Heart left ventricle (tissue), 16 donors: ENCODE results near the gene TMEM217. TPM values are rescaled to one million over a fixed set of nuclear protein-coding genes. Genes with fewer than 3 reads are reported as not detected.

Experiments used
- ATAC-seq, 4 donors: fragments of 200-7000 bp; cut with Tn5 transposase; one replicate each; pipeline ENCODE4 v1.9.1; 2020 to 2022; ENCODE audit warnings: moderate library complexity in 4 of 4, mild to moderate bottlenecking in 3 of 4, moderate number of reproducible peaks in 1 of 4
- DNase-seq, 5 donors: peaks; one replicate each; pipeline ENCODE4 v3.0.0-alpha.2; 2020
- H3K27ac ChIP-seq, 12 donors: fragments of 200-600 bp; sonication (generic) in 4 of 12; one replicate each; pipeline versions ENCODE4 v1.5.0 to v1.8.0; 2016 to 2022; ENCODE audit warnings: mild to moderate bottlenecking in 2 of 12
- H3K27me3 ChIP-seq, 9 donors: fragments of 200-600 bp; sonication (generic) in 2 of 9; one replicate each; pipeline versions ENCODE4 v1.5.1 to v1.8.0; 2016 to 2022; ENCODE audit warnings: mild to moderate bottlenecking in 3 of 9
- H3K36me3 ChIP-seq, 9 donors: fragments of 200-600 bp; sonication (generic) in 2 of 9; one replicate each; pipeline versions ENCODE4 v1.5.0 to v1.8.0; 2018 to 2022; ENCODE audit warnings: mild to moderate bottlenecking in 2 of 9
- H3K4me1 ChIP-seq, 12 donors: fragments of 200-600 bp; sonication (generic) in 4 of 12; one replicate each; pipeline versions ENCODE4 v1.5.0 to v1.8.0; 2016 to 2022; ENCODE audit warnings: mild to moderate bottlenecking in 3 of 12
- H3K4me3 ChIP-seq, 12 donors: fragments of 200-600 bp; sonication (generic) in 4 of 12; one replicate each; pipeline versions ENCODE4 v1.5.0 to v1.8.0; 2017 to 2022; ENCODE audit warnings: mild to moderate bottlenecking in 9 of 12, moderate library complexity in 4 of 12
- H3K9me3 ChIP-seq, 12 donors: fragments of 200-600 bp; sonication (generic) in 4 of 12; one replicate each; pipeline versions ENCODE4 v1.5.0 to v1.8.0; 2016 to 2022; ENCODE audit warnings: mild to moderate bottlenecking in 1 of 12
- CTCF ChIP-seq, 12 donors: fragments of 200-600 bp; sonication (generic) in 4 of 12; IDR thresholded peaks; one replicate each; pipeline versions ENCODE4 v1.5.0 to v1.8.0; 2018 to 2022; ENCODE audit warnings: antibody characterized with exemption in 12 of 12, mild to moderate bottlenecking in 5 of 12
- POLR2A ChIP-seq, 2 donors: fragments of 450-650 bp; IDR thresholded peaks; one replicate each; pipeline ENCODE4 v1.6.1; 2017; ENCODE audit warnings: antibody characterized with exemption in 2 of 2, mild to moderate bottlenecking in 2 of 2, moderate library complexity in 2 of 2
- WGBS, 4 donors: extraction: QIAGEN DNeasy Blood & Tissue Kit in 2 of 4; methylation state at CpG; one replicate each; pipeline versions ENCODE4 v1.1.5 to v1.1.7; 2013 to 2018; 5-methylcytosine and 5-hydroxymethylcytosine counted together
- intact Hi-C, 10 donors: fragments of 100-400 bp; cut with DNase I; formaldehyde crosslinking; loops; one replicate each; pipeline versions ENCODE4 v1.11.1 to v1.14.2; 2022
- polyA plus RNA-seq, 2 donors: library from polyadenylated mRNA; stranded (reverse); fragments of 200-250 nt; gene quantifications; one replicate each; pipeline ENCODE4 v1.2.3, GENCODE V29; 2013
- total RNA-seq, 9 donors: library from RNA; depleted of rRNA in 2 of 9; stranded (reverse); fragments of >200 nt in 2 of 9; fragmentation: NEBNext Ultra II Directional in 3 of 9; extraction: Animal tissue kit (Norgen Biotek cat#: 25700) in 3 of 9; gene quantifications; one replicate each; pipeline versions ENCODE4 v1.1.0 to v1.2.4, GENCODE V29; 2016 to 2023
- donor health status: ischemic (EF 13 %, LVEDD 7.1; RV severe dilation, severe dysfunction).
- donor health status: healthy with polysubstance abuse.
- donor health status: DM: no; HTN: yes; CAD: no.
- donor health status: DM: no; HTN: no; CAD: no.
- donor health status: ischemic (EF 25% LVEDD 6.9; RV normal size, moderate dysfunction).
- donor health status: ischemic (EF 25% LVEDD 5.7; RV mildly dilated, moderate dysfunction).
- donor health status: healthy.
- donor health status: DM: yes; HTN: yes; CAD: no.
- donor health status: ischemic (EF 35%, LVEDD 5.7; RV mildly dilated, moderate dysfunction).
- donor health status: nonischemic (EF 11% LVEDD 7.7; RV severe dilation, severe dysfunction).
- donor health status: DM: yes; HTN: yes; CAD: no.
- donor health status: PGD.
- donor health status: ischemic (EF 29% LVEDD 5.4; RV normal size, mild dysfunction).
- donor health status: nonischemic (EF 23%, LVEDD 6.1; RV moderate dilation, normal function).

Gene TMEM217
- total and polyA plus RNA-seq, 11 donors, result 0.15 to 2.1 (median 0.65) TPM; not detected in 3

- ATAC-seq (no peak), DNase-seq (no peak)
- H3K36me3 ChIP-seq, result no peaks in the 10 kb centered on the region
- TF ChIP-seq CTCF (IDR thresholded peaks at IDR 0.05) (no peak), POLR2A (IDR thresholded peaks at IDR 0.05) (no peak)
- intact Hi-C loops, result no loop called here
- 95 to 97% (median 96%) methylated on average over 5 of the region's 5 CpGs for WGBS, 4 donors
- H3K9me3 ChIP-seq, result no peaks in the 10 kb centered on the region
- no peaks in the 10 kb centered on the region for H3K27me3 ChIP-seq
- no peak overlapping the region for H3K4me3 ChIP-seq
- H3K4me1 ChIP-seq, result peaks cover 0 to 25% (median 18%) of the 10 kb centered on the region in 12 donors
- H3K27ac ChIP-seq, result no peak overlapping the region
These were observed 3.1 kb downstream of the TMEM217 start for GRCh38 chr6:37254881-37255280.

- TF ChIP-seq CTCF (IDR thresholded peaks at IDR 0.05) (no peak), POLR2A (IDR thresholded peaks at IDR 0.05) (no peak)
- no peaks in the 10 kb centered on the region for H3K9me3 ChIP-seq
- intact Hi-C loops, result no loop called here
- H3K4me3 ChIP-seq, result no peak overlapping the region
- no peak for ATAC-seq
- H3K4me1 ChIP-seq, result peaks cover 0 to 12% (median 8%) of the 10 kb centered on the region in 12 donors
- no peaks in the 10 kb centered on the region for H3K27me3 ChIP-seq
- H3K36me3 ChIP-seq, result no peaks in the 10 kb centered on the region
- DNase-seq, result no peak
- no peak overlapping the region for H3K27ac ChIP-seq
These were observed 4.4 kb downstream of the TMEM217 start for GRCh38 chr6:37253486-37254007.

- ATAC-seq (no peak), DNase-seq (no peak)
- Histone ChIP-seq H3K9me3 (no peaks in the 10 kb centered on the region), H3K27ac (no peak overlapping the region), H3K4me3 (no peak overlapping the region), H3K27me3 (no peaks in the 10 kb centered on the region), H3K4me1 (peaks cover 0 to 6% (median 0%) of the 10 kb centered on the region in 12 donors), H3K36me3 (no peaks in the 10 kb centered on the region)
- 78 to 81% (median 80%) methylated on average over 4 of the region's 4 CpGs for WGBS, 4 donors
- intact Hi-C loops, result no loop called here
- TF ChIP-seq POLR2A (IDR thresholded peaks at IDR 0.05), result no peak
- no peak for TF ChIP-seq CTCF (IDR thresholded peaks at IDR 0.05)
These were observed 6.6 kb downstream of the TMEM217 start for GRCh38 chr6:37251211-37251780.

- ATAC-seq (peak; percentile 82 to 92 (median 90)), DNase-seq (peak; percentile 71 to 90 (median 88))
- peak overlapping the region; percentile 57 to 93 (median 85) for H3K27ac ChIP-seq
- H3K27me3 ChIP-seq, result no peaks in the 10 kb centered on the region
- TF ChIP-seq POLR2A (IDR thresholded peaks at IDR 0.05), result no peak
- TF ChIP-seq CTCF (IDR thresholded peaks at IDR 0.05), result no peak
- 26 to 42% (median 30%) methylated on average over 6 of the region's 6 CpGs for WGBS, 4 donors
- no peaks in the 10 kb centered on the region for H3K9me3 ChIP-seq
- intact Hi-C loops, result no loop called here
- peaks cover 3 to 63% (median 32%) of the 10 kb centered on the region in 12 donors for H3K4me1 ChIP-seq
- no peaks in the 10 kb centered on the region for H3K36me3 ChIP-seq
- no peak overlapping the region for H3K4me3 ChIP-seq
These were observed 13.3 kb downstream of the TMEM217 start for GRCh38 chr6:37244430-37245310.
